Right lobe of liver (tissue), 6 donors: Measurements from ENCODE around the gene SCAPER. TPM values are rescaled to one million over a fixed set of nuclear protein-coding genes. Genes with fewer than 3 reads are reported as not detected.

Experiments
- ATAC-seq, 4 donors: fragments of 200-7000 bp; cut with Tn5 transposase; one replicate each; pipeline ENCODE4 v1.9.1; 2020; ENCODE audit warnings: mild to moderate bottlenecking in 4 of 4, moderate library complexity in 4 of 4
- DNase-seq, 3 donors: peaks; one replicate each; pipeline ENCODE4 v3.0.0-alpha.2; 2020
- H3K27ac ChIP-seq, 3 donors: fragments of 200-600 bp; one replicate each; pipeline ENCODE4 v1.8.0; 2022
- H3K27me3 ChIP-seq, 2 donors: fragments of 200-600 bp; one replicate each; pipeline ENCODE4 v1.8.0; 2022
- H3K36me3 ChIP-seq, 4 donors: fragments of 200-600 bp; sonication (generic) in 1 of 4; one replicate each; pipeline versions ENCODE4 v1.5.1 to v1.8.0; 2017 to 2022; ENCODE audit warnings: control low read depth in 1 of 4
- H3K4me1 ChIP-seq, 4 donors: fragments of 200-600 bp; sonication (generic) in 1 of 4; one replicate each; pipeline versions ENCODE4 v1.5.1 to v1.8.0; 2017 to 2022; ENCODE audit warnings: control low read depth in 1 of 4
- H3K4me3 ChIP-seq, 3 donors: fragments of 200-600 bp; one replicate each; pipeline ENCODE4 v1.8.0; 2022
- H3K9me3 ChIP-seq, 4 donors: fragments of 200-600 bp; sonication (generic) in 1 of 4; one replicate each; pipeline versions ENCODE4 v1.5.1 to v1.8.0; 2017 to 2022; ENCODE audit warnings: control low read depth in 1 of 4
- CTCF ChIP-seq, 4 donors: fragments of 200-600 bp in 3 of 4; fragments of 450-650 bp in 1 of 4; IDR thresholded peaks; one replicate each; pipeline versions ENCODE4 v1.5.1 to v1.8.0; 2016 to 2022; ENCODE audit warnings: antibody characterized with exemption in 4 of 4, mild to moderate bottlenecking in 2 of 4
- POLR2A ChIP-seq: fragments of 450-650 bp; IDR thresholded peaks from one replicate; pipeline ENCODE4 v1.6.1; 2017; ENCODE audit warnings: antibody characterized with exemption, mild to moderate bottlenecking
- WGBS: methylation state at CpG from one replicate; pipeline ENCODE4 v1.1.6; 2018; ENCODE audit warnings: low coverage, low lambda C conversion rate; ENCODE audit not compliant: insufficient coverage; ENCODE audit errors: missing lambda C conversion rate; 5-methylcytosine and 5-hydroxymethylcytosine counted together
- intact Hi-C, 2 donors: fragments of 100-400 bp; cut with DNase I; formaldehyde crosslinking; loops; one replicate each; pipeline versions ENCODE4 v1.11.2 to v1.14.1; 2022
- total RNA-seq, 6 experiments: library from RNA; depleted of rRNA in 2 of 6; stranded (reverse); fragments of >200 nt in 2 of 6; fragmentation: NEBNext Ultra II Directional in 3 of 6; extraction: Animal tissue kit (Norgen Biotek cat#: 25700) in 3 of 6; gene quantifications; one replicate each; pipeline versions ENCODE4 v1.1.0 to v1.2.4, GENCODE V29; 2016 to 2023
- donor health status: DM: no; HTN: yes; CAD: no.
- donor health status: DM: no; HTN: no; CAD: no.
- donor health status: DM: no; HTN: no; CAD: no.
- donor health status: DM: no; HTN: yes; CAD: no.
- donor health status: DM: no; HTN: yes; CAD: no.

SCAPER gene
- total RNA-seq, 6 experiments from 2014 or later: 6.7 to 17.3 (median 10.4) TPM

GRCh38 chr15:76667943-76668715 is 237.0 kb downstream of the SCAPER start:
- intact Hi-C loops: no loop called here
- 98% methylated on average over 4 of the region's 4 CpGs for WGBS

GRCh38 chr15:76664895-76665294 is 240.2 kb downstream of the SCAPER start:
- TF ChIP-seq POLR2A: no peak
- TF ChIP-seq CTCF (IDR thresholded peaks at IDR 0.05): no peak
- H3K27me3 ChIP-seq: no peaks in the 10 kb centered on the region
- H3K4me3 ChIP-seq: no peak overlapping the region
- no peak overlapping the region for H3K27ac ChIP-seq
- intact Hi-C loops: no loop called here
- H3K36me3 ChIP-seq: no peaks in the 10 kb centered on the region
- ATAC-seq (no peak), DNase-seq (no peak)
- H3K9me3 ChIP-seq: no peaks in the 10 kb centered on the region
- H3K4me1 ChIP-seq: no peaks in the 10 kb centered on the region
- 74% methylated on average over 5 of the region's 5 CpGs for WGBS

More at GRCh38 chr15:76667943-76668715, 237.0 kb downstream of the SCAPER start:
- H3K27ac ChIP-seq: no peak overlapping the region
- H3K36me3 ChIP-seq: no peaks in the 10 kb centered on the region
- H3K4me1 ChIP-seq: no peaks in the 10 kb centered on the region
- no peaks in the 10 kb centered on the region for H3K27me3 ChIP-seq
- no peak for DNase-seq
- no peaks in the 10 kb centered on the region for H3K9me3 ChIP-seq
- no peak overlapping the region for H3K4me3 ChIP-seq
- no peak for ATAC-seq
- TF ChIP-seq CTCF (IDR thresholded peaks at IDR 0.05) (no peak), POLR2A (no peak)

GRCh38 chr15:76664411-76664810 is 240.7 kb downstream of the SCAPER start:
- ATAC-seq (no peak), DNase-seq (no peak)
- 97% methylated on average over 2 of the region's 2 CpGs for WGBS
- no peaks in the 10 kb centered on the region for H3K36me3 ChIP-seq
- intact Hi-C loops: no loop called here
- no peaks in the 10 kb centered on the region for H3K9me3 ChIP-seq
- H3K4me1 ChIP-seq: no peaks in the 10 kb centered on the region
- no peaks in the 10 kb centered on the region for H3K27me3 ChIP-seq
- TF ChIP-seq CTCF (IDR thresholded peaks at IDR 0.05) (no peak), POLR2A (no peak)
- H3K4me3 ChIP-seq: no peak overlapping the region
- no peak overlapping the region for H3K27ac ChIP-seq

- no peaks in the 10 kb centered on the region for H3K27me3 ChIP-seq
- H3K36me3 ChIP-seq: no peaks in the 10 kb centered on the region
- H3K4me3 ChIP-seq: no peak overlapping the region
- ATAC-seq (no peak), DNase-seq (no peak)
- H3K4me1 ChIP-seq: no peaks in the 10 kb centered on the region
- H3K27ac ChIP-seq: no peak overlapping the region
- no peak for TF ChIP-seq CTCF (IDR thresholded peaks at IDR 0.05)
- TF ChIP-seq POLR2A: no peak
- intact Hi-C loops: no loop called here
- WGBS: 83% methylated on average over 2 of the region's 2 CpGs
- no peaks in the 10 kb centered on the region for H3K9me3 ChIP-seq
These were observed 241.6 kb downstream of the SCAPER start for GRCh38 chr15:76663529-76663928.
